Skeletal muscle satellite cell (primary cell): ENCODE results near the gene PDZD4.

ENCODE experiments used
- H3K27me3 ChIP-seq: 2 replicates; pipeline ENCODE4 v1.7.0; 2013; ENCODE audit warnings: low read length; ENCODE audit not compliant: control insufficient read depth, insufficient read depth
- H3K36me3 ChIP-seq: 2 replicates; pipeline ENCODE4 v1.7.0; 2013; ENCODE audit warnings: mild to moderate bottlenecking, control low read depth, low read length; ENCODE audit not compliant: insufficient read depth
- H3K4me1 ChIP-seq: 2 replicates; pipeline ENCODE4 v1.7.0; 2013; ENCODE audit warnings: low read length; ENCODE audit not compliant: control insufficient read depth, insufficient read depth
- H3K4me2 ChIP-seq: 2 replicates; pipeline ENCODE4 v1.7.0; 2013; ENCODE audit warnings: mild to moderate bottlenecking, low read length
- H3K4me3 ChIP-seq: 2 replicates; pipeline ENCODE4 v1.7.0; 2013; ENCODE audit warnings: low read length
- H3K9ac ChIP-seq: 2 replicates; pipeline ENCODE4 v1.7.0; 2013; ENCODE audit warnings: mild to moderate bottlenecking, low read depth, low read length, moderate library complexity
- H3K9me3 ChIP-seq: replicated peaks from 2 replicates; pipeline ENCODE4 v1.7.0; 2013; ENCODE audit warnings: mild to moderate bottlenecking, control low read depth, low read length

The PDZD4 gene

GRCh38 chrX:153778684-153779101 lies 51.7 kb downstream of the PDZD4 start:
- H3K4me2 ChIP-seq, result no peak overlapping the region
- H3K27me3 ChIP-seq, result no peaks in the 10 kb centered on the region
- no peaks in the 10 kb centered on the region for H3K36me3 ChIP-seq
- no peak overlapping the region for H3K9ac ChIP-seq
- H3K4me1 ChIP-seq, result peaks cover 22% of the 10 kb centered on the region
- no peak overlapping the region for H3K4me3 ChIP-seq
- no peaks in the 10 kb centered on the region for H3K9me3 ChIP-seq

DNA sequence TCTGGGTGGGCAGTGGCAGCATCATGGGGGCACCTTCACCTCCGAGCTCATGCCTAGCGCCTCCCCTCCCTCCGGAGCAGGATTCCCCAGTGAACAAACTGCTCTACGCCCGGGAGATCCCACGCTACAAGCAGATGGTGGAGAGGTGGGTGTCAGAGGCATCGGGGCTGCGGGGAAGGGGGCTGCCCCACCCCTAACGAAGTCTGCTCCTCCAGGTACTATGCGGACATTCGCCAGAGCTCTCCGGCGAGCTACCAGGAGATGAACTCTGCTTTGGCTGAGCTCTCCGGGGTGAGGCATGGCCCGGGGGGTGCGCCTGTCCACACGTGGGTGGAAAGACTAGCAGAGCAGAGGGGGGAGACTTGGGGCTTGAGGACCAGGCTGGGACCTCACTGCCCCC lies 52.2 kb downstream of the PDZD4 start:
- Histone ChIP-seq H3K4me1 (peaks cover 22% of the 10 kb centered on the region), H3K36me3 (no peaks in the 10 kb centered on the region), H3K4me3 (no peak overlapping the region), H3K27me3 (no peaks in the 10 kb centered on the region), H3K9ac (no peak overlapping the region), H3K4me2 (no peak overlapping the region), H3K9me3 (no peaks in the 10 kb centered on the region)

DNA sequence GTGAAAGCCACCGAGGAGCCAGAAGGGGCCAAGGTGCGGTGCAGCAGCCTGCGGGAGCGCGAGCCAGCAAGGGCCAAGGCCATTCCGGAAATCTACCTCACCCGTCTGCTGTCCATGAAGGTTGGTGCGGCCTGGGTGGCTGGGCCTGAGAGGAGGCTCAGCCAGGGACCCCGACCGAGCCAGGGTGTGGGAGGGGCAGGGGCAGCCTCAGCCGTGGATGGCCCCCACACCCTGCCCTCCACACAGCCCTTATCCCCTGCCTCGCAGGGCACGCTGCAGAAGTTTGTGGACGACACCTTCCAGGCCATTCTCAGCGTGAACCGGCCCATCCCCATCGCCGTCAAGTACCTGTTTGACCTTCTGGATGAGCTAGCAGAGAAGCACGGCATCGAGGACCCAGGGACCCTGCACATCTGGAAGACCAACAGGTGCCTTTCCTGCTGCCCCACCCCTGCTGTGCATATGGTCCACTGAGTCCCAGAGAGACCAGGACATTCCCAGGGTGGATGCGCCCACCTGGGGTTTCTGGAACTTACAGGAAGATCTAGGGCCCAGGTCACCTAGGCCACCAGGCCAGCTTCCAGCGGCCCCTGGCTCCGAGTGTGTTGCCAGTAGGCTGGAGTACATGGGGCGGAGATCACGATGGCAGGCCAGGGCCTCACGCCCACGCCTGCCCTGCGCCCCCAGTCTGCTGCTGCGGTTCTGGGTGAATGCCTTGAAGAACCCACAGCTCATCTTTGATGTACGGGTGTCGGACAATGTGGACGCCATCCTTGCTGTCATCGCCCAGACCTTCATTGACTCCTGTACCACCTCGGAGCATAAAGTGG lies 52.9 kb downstream of the PDZD4 start:
- no peaks in the 10 kb centered on the region for H3K36me3 ChIP-seq

DNA sequence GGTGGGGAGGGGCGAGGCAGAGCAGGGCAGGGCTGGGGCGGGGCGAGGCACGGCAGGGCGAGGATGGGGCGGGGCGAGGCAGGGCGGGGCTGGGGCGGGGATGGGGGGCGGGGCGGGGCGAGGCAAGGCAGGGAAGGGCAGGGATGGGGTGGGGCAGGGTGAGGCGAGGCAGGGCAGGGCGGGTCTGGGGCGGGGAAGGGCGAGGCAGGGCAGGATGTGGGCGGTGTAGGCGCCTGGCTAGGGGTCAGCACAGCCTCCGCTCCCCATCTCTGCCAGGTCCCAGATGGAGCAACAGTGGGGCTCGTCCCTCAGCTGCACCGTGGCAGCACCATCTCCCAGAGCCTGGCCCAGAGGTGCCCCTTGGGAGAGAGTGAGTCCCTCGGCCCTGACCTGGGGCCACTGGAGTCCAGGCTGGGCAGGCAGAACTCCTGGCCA lies 53.7 kb downstream of the PDZD4 start:
- Histone ChIP-seq H3K36me3 (no peaks in the 10 kb centered on the region), H3K4me1 (peaks cover 13% of the 10 kb centered on the region), H3K9me3 (no peaks in the 10 kb centered on the region), H3K4me3 (no peak overlapping the region), H3K4me2 (no peak overlapping the region), H3K9ac (no peak overlapping the region), H3K27me3 (no peaks in the 10 kb centered on the region)

More for the DNA sequence above, 52.9 kb downstream of the PDZD4 start:
- H3K27me3 ChIP-seq, result no peaks in the 10 kb centered on the region
- no peak overlapping the region for H3K4me3 ChIP-seq
- no peak overlapping the region for H3K4me2 ChIP-seq
- H3K9me3 ChIP-seq, result no peaks in the 10 kb centered on the region
- peaks cover 22% of the 10 kb centered on the region for H3K4me1 ChIP-seq
- no peak overlapping the region for H3K9ac ChIP-seq

DNA sequence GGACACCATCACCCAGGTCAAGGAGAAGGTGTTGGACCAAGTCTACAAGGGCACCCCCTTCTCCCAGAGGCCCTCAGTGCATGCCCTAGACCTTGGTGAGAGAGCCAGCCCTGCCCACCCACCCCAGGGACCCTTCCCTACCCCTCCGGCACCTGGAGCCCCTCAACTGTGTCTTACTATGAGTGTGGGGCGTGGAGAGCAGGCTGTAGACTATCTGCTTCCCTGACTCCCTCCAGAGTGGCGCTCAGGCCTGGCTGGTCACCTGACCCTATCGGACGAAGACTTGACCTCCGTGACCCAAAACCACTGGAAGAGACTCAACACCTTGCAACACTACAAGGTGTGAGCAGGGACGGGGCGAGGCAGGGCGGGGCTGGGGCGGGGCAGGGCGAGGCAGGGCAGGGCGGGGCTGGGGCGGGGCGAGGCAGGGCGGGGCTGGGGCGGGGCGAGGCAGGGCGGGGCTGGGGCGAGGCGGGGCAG lies 54.2 kb downstream of the PDZD4 start:
- Histone ChIP-seq H3K4me1 (peaks cover 10% of the 10 kb centered on the region), H3K9me3 (no peaks in the 10 kb centered on the region), H3K27me3 (no peaks in the 10 kb centered on the region), H3K4me3 (no peak overlapping the region), H3K36me3 (no peaks in the 10 kb centered on the region), H3K4me2 (no peak overlapping the region), H3K9ac (no peak overlapping the region)

DNA sequence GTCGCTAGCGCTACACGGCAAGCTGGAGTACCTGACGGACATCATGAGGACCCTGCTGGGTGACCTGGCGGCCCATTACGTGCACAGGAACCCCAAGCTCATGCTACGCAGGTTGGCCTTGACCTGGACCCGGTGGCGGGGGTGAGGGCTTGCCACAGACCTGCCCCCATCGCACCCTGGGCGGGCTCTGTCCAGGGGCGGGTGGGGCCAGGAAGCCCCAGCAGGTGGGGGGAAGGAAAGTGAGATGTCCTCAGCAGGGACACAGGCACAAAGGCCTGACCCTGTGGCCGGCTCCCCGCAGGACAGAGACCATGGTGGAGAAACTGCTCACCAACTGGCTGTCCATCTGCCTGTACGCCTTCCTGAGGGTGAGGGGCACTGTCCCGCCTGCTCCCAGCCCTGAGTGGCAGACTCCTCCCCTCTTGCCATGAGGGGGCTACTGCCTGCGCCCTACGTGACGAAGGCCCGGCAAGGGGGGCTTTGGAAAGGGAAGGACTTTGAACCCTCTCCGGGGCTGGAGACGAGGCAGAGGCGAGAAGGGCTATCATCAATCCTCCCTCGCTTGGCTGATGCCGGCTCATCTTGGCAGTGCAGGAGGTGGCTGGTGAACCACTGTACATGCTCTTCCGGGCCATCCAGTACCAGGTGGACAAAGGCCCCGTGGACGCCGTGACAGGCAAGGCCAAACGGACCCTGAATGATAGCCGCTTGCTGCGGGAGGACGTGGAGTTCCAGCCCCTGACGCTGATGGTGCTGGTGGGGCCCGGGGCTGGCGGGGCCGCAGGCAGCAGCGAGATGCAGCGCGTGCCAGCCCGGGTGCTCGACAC lies 54.8 kb downstream of the PDZD4 start:
- H3K4me1 ChIP-seq, result peaks cover 3% of the 10 kb centered on the region
- no peak overlapping the region for H3K4me3 ChIP-seq
- no peak overlapping the region for H3K9ac ChIP-seq
- no peaks in the 10 kb centered on the region for H3K9me3 ChIP-seq
- H3K27me3 ChIP-seq, result no peaks in the 10 kb centered on the region
- no peaks in the 10 kb centered on the region for H3K36me3 ChIP-seq
- no peak overlapping the region for H3K4me2 ChIP-seq

DNA sequence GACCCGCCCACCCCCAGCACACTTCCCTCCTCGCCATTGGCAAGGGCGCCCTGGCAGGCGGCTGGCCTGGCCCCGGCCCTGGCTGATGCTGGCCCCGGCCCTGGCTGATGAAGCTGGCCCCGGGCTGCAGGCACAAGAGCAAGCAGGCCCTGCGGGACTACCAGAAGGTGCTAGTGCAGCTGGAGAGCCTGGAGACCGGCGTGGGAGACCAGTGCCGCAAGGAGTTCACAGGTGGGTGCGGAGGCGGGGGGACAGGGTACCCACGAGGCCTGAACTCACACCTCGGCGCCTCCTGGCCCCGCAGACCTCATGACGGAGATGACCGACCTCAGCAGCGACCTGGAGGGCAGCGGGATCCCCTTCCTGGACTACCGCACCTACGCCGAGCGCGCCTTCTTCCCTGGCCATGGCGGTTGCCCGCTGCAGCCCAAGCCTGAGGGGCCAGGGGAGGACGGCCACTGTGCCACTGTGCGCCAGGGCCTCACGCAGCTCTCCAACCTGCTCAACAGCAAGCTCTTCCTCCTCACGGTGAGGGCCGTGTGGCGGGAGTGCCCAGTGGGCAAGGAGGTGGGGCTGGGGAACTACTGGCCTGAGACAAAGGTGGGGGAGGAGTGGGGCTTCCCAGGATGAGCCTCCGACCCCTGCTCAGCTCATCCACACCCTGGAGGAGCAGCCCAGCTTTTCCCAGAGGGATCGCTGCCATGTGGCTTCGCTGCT lies 55.6 kb downstream of the PDZD4 start:
- no peak overlapping the region for H3K4me3 ChIP-seq
- no peaks in the 10 kb centered on the region for H3K4me1 ChIP-seq
- no peaks in the 10 kb centered on the region for H3K36me3 ChIP-seq
- no peak overlapping the region for H3K4me2 ChIP-seq
- no peaks in the 10 kb centered on the region for H3K9me3 ChIP-seq
- H3K9ac ChIP-seq, result no peak overlapping the region
- no peaks in the 10 kb centered on the region for H3K27me3 ChIP-seq

- Histone ChIP-seq H3K4me2 (no peak overlapping the region), H3K9ac (no peak overlapping the region), H3K9me3 (no peaks in the 10 kb centered on the region)
Observed at GRCh38 chrX:153773741-153774575, 56.4 kb downstream of the PDZD4 start.

GRCh38 chrX:153773218-153773611 lies 57.1 kb downstream of the PDZD4 start:
- Histone ChIP-seq H3K4me1 (no peaks in the 10 kb centered on the region), H3K27me3 (no peaks in the 10 kb centered on the region), H3K9ac (no peak overlapping the region), H3K36me3 (no peaks in the 10 kb centered on the region), H3K4me2 (no peak overlapping the region), H3K9me3 (no peaks in the 10 kb centered on the region), H3K4me3 (no peak overlapping the region)

More at GRCh38 chrX:153773741-153774575, 56.4 kb downstream of the PDZD4 start:
- no peaks in the 10 kb centered on the region for H3K27me3 ChIP-seq
- no peak overlapping the region for H3K4me3 ChIP-seq
- H3K36me3 ChIP-seq, result no peaks in the 10 kb centered on the region
- H3K4me1 ChIP-seq, result no peaks in the 10 kb centered on the region

- H3K9ac ChIP-seq, result no peak overlapping the region
- H3K4me2 ChIP-seq, result no peak overlapping the region
- no peaks in the 10 kb centered on the region for H3K9me3 ChIP-seq
- no peaks in the 10 kb centered on the region for H3K36me3 ChIP-seq
- no peaks in the 10 kb centered on the region for H3K27me3 ChIP-seq
- H3K4me3 ChIP-seq, result no peak overlapping the region
- H3K4me1 ChIP-seq, result no peaks in the 10 kb centered on the region
Observed at GRCh38 chrX:153772316-153773217, 57.8 kb downstream of the PDZD4 start.
